ENCODE measurements around the gene CYP2S1. TPM values are rescaled to one million over a fixed set of nuclear protein-coding genes. Genes with fewer than 3 reads are reported as not detected.

The CYP2S1 gene
- polyA plus RNA-seq, 4 donors = 33.7 to 76.7 (median 59.4) TPM

- FAIRE-seq = no peak
- 89 to 96% (median 93%) methylated on average over 4 of the region's 4 CpGs for WGBS, 3 donors
- H3K36me3 ChIP-seq (ENCODE audit: control insufficient read depth in 3 of 3, insufficient read depth in 2 of 3, low read depth in 1 of 3, low read length in 3 of 3) = peaks cover 0 to 43% (median 0%) of the 10 kb centered on the region in 3 donors
These were observed 55.9 kb downstream of the CYP2S1 start for GRCh38 chr19:41248895-41249294.

GRCh38 chr19:41249707-41250423 is 56.8 kb downstream of the CYP2S1 start:
- Histone ChIP-seq H3K27me3 (ENCODE audit: control insufficient read depth in 3 of 3, insufficient read depth in 3 of 3, low read length in 3 of 3) (no peaks in the 10 kb centered on the region), H3K4me1 (ENCODE audit: control insufficient read depth in 3 of 3, insufficient read depth in 2 of 3, low read depth in 1 of 3, low read length in 2 of 3) (no peaks in the 10 kb centered on the region), H3K36me3 (ENCODE audit: control insufficient read depth in 3 of 3, insufficient read depth in 2 of 3, low read depth in 1 of 3, low read length in 3 of 3) (peaks cover 0 to 43% (median 2%) of the 10 kb centered on the region in 3 donors), H3K27ac (ENCODE audit: low read depth in 1 of 3, low read length in 2 of 3) (no peak overlapping the region), H3K9me3 (ENCODE audit: control insufficient read depth in 2 of 2, insufficient read depth in 1 of 2, low read depth in 1 of 2, low read length in 1 of 2) (peaks cover 0 to 4% of the 10 kb centered on the region in 2 donors), H3K4me3 (ENCODE audit: low read depth in 1 of 3, low read length in 3 of 3) (no peak overlapping the region)
- FAIRE-seq (no peak), DNase-seq (no peak)
- WGBS, 3 donors = 83 to 94% (median 88%) methylated on average over 9 of the region's 9 CpGs

More at GRCh38 chr19:41248895-41249294, 55.9 kb downstream of the CYP2S1 start:
- H3K27me3 ChIP-seq (ENCODE audit: control insufficient read depth in 3 of 3, insufficient read depth in 3 of 3, low read length in 3 of 3) = no peaks in the 10 kb centered on the region
- H3K4me3 ChIP-seq (ENCODE audit: low read depth in 1 of 3, low read length in 3 of 3) = no peak overlapping the region
- H3K9me3 ChIP-seq (ENCODE audit: control insufficient read depth in 2 of 2, insufficient read depth in 1 of 2, low read depth in 1 of 2, low read length in 1 of 2) = peaks cover 0 to 4% of the 10 kb centered on the region in 2 donors
- H3K27ac ChIP-seq (ENCODE audit: low read depth in 1 of 3, low read length in 2 of 3) = no peak overlapping the region
- H3K4me1 ChIP-seq (ENCODE audit: control insufficient read depth in 3 of 3, insufficient read depth in 2 of 3, low read depth in 1 of 3, low read length in 2 of 3) = no peaks in the 10 kb centered on the region
- no peak for DNase-seq

- Histone ChIP-seq H3K4me3 (ENCODE audit: low read depth in 1 of 3, low read length in 3 of 3) (no peak overlapping the region), H3K27me3 (ENCODE audit: control insufficient read depth in 3 of 3, insufficient read depth in 3 of 3, low read length in 3 of 3) (no peaks in the 10 kb centered on the region), H3K36me3 (ENCODE audit: control insufficient read depth in 3 of 3, insufficient read depth in 2 of 3, low read depth in 1 of 3, low read length in 3 of 3) (peaks cover 0 to 46% (median 13%) of the 10 kb centered on the region in 3 donors), H3K4me1 (ENCODE audit: control insufficient read depth in 3 of 3, insufficient read depth in 2 of 3, low read depth in 1 of 3, low read length in 2 of 3) (no peaks in the 10 kb centered on the region), H3K27ac (ENCODE audit: low read depth in 1 of 3, low read length in 2 of 3) (no peak overlapping the region), H3K9me3 (ENCODE audit: control insufficient read depth in 2 of 2, insufficient read depth in 1 of 2, low read depth in 1 of 2, low read length in 1 of 2) (no peaks in the 10 kb centered on the region)
- DNase-seq (no peak), FAIRE-seq (no peak)
- WGBS, 3 donors = 90 to 100% (median 90%) methylated on average over 6 of the region's 6 CpGs
These were observed 60.6 kb downstream of the CYP2S1 start for GRCh38 chr19:41253660-41254059.

GRCh38 chr19:41255171-41255570 is 62.2 kb downstream of the CYP2S1 start:
- no peaks in the 10 kb centered on the region for H3K4me1 ChIP-seq (ENCODE audit: control insufficient read depth in 3 of 3, insufficient read depth in 2 of 3, low read depth in 1 of 3, low read length in 2 of 3)
- peaks cover 0 to 50% (median 13%) of the 10 kb centered on the region in 3 donors for H3K36me3 ChIP-seq (ENCODE audit: control insufficient read depth in 3 of 3, insufficient read depth in 2 of 3, low read depth in 1 of 3, low read length in 3 of 3)
- H3K9me3 ChIP-seq (ENCODE audit: control insufficient read depth in 2 of 2, insufficient read depth in 1 of 2, low read depth in 1 of 2, low read length in 1 of 2) = no peaks in the 10 kb centered on the region
- DNase-seq (no peak), FAIRE-seq (no peak)
- H3K27me3 ChIP-seq (ENCODE audit: control insufficient read depth in 3 of 3, insufficient read depth in 3 of 3, low read length in 3 of 3) = no peaks in the 10 kb centered on the region
- no peak overlapping the region for H3K4me3 ChIP-seq (ENCODE audit: low read depth in 1 of 3, low read length in 3 of 3)
- no peak overlapping the region for H3K27ac ChIP-seq (ENCODE audit: low read depth in 1 of 3, low read length in 2 of 3)

Other genes starting within 250 kb of the CYP2S1 start
- gene CYP2B6, start 201.9 kb upstream of the CYP2S1 start, polyA plus RNA-seq = 1 to 10 TPM; 3.8 to 9.7 (median 6.5) TPM
- not detected for gene CYP2A13, start 104.8 kb upstream of the CYP2S1 start, polyA plus RNA-seq
- gene CYP2F1, start 78.8 kb upstream of the CYP2S1 start, polyA plus RNA-seq = under 1 TPM in 1 of 4 donors, not detected in 3; 0.18 TPM
- 10 to 100 TPM in 2 of 4 donors, 1 to 10 TPM in 1, under 1 TPM in 1; 0.67 to 13.4 (median 7.1) TPM for gene AXL, start 26.0 kb downstream of the CYP2S1 start, polyA plus RNA-seq
- 100 to 1,000 TPM in 2 of 4 donors, 10 to 100 TPM in 2; 76.3 to 139 (median 99.1) TPM for gene HNRNPUL1, start 71.2 kb downstream of the CYP2S1 start, polyA plus RNA-seq
- 10 to 100 TPM; 11.1 to 26.1 (median 14.8) TPM for gene CCDC97, start 117.0 kb downstream of the CYP2S1 start, polyA plus RNA-seq
- 10 to 100 TPM in 1 of 4 donors, 1 to 10 TPM in 3; 1.1 to 18.8 (median 8.5) TPM for gene TGFB1, start 160.7 kb downstream of the CYP2S1 start, polyA plus RNA-seq
- gene B9D2, start 170.9 kb downstream of the CYP2S1 start, polyA plus RNA-seq = 1 to 10 TPM; 4.7 to 9.8 (median 5.9) TPM
- gene TMEM91, start 183.3 kb downstream of the CYP2S1 start, polyA plus RNA-seq = 10 to 100 TPM in 1 of 4 donors, 1 to 10 TPM in 3; 1.3 to 14.6 (median 5.2) TPM
- gene EXOSC5, start 204.1 kb downstream of the CYP2S1 start, polyA plus RNA-seq = 10 to 100 TPM in 3 of 4 donors, 1 to 10 TPM in 1; 9.4 to 36.4 (median 18.3) TPM
- 10 to 100 TPM; 19.9 to 34.0 (median 24.8) TPM for gene BCKDHA, start 204.6 kb downstream of the CYP2S1 start, polyA plus RNA-seq
- 100 to 1,000 TPM in 1 of 4 donors, 10 to 100 TPM in 3; 27.5 to 125 (median 53.8) TPM for gene B3GNT8, start 234.2 kb downstream of the CYP2S1 start, polyA plus RNA-seq
- gene DMAC2, start 246.7 kb downstream of the CYP2S1 start, polyA plus RNA-seq = 100 to 1,000 TPM in 1 of 4 donors, 10 to 100 TPM in 3; 67.8 to 122 (median 90.5) TPM
- 100 to 1,000 TPM in 2 of 4 donors, 10 to 100 TPM in 2; 11.7 to 154 (median 83.5) TPM for gene ERICH4, start 249.9 kb downstream of the CYP2S1 start, polyA plus RNA-seq

Data from small intestine (tissue), 7 donors.